GM13976 (cell line): ENCODE data around the gene LSS.
"Not testable (repeated sequence)": the region's sequence is repeated elsewhere in the genome, so short reads cannot be mapped to it uniquely, and the experiment has no call there.

Experiments
- DNase-seq: peaks from one replicate; pipeline ENCODE4 v3.0.0; 2012; ENCODE audit warnings: low spot score
- CTCF ChIP-seq: IDR thresholded peaks from 2 replicates; pipeline ENCODE4 v1.5.1; 2012; ENCODE audit warnings: borderline replicate concordance, mild to moderate bottlenecking; ENCODE audit not compliant: insufficient read depth; ENCODE audit errors: extremely low read depth, missing control alignments, control extremely low read depth
- in situ Hi-C: fragments of 300-500 bp; cut with MboI; formaldehyde crosslinking; loops from one replicate; pipeline ENCODE4 v1.12.0; 2022; ENCODE audit warnings: low sequenced_read_pairs, mixed read lengths, inconsistent platforms; ENCODE audit not compliant: unreplicated experiment

Gene LSS

DNA sequence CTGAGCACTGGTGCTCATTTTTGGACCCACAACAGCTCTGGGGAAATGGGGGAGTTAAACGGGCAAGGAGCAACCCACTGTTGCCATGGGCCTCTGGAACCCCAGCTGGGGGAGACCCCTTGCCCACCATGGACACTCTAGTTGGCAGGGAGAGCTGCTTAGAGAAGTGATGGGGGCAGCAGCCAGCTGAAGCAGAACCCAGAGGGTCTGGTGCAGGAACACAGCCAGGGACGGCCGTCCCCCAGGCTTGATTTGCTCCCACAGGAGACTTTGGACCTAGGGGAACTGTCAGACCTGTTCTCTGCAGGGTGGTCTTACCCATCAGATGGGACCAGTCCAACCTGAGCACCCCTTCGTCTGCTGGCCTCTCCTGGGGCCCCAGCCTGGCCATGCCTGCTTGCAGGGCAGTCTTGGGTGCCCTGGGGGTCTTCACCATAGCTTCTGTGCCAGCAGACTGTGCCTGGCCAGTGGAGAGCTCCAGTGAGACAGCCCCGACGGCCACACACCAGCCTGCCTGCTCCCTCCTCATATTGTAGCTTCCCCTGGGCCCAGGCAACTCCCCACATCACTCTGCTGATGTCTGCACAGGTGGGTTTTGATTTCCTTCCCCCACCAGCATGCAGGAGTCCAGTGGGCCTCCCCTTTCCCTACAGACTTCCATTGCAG, 55.6 kb downstream of the LSS start:
- no peak for DNase-seq
- TF ChIP-seq CTCF: no peak
- in situ Hi-C loops: no loop called here

- in situ Hi-C loops: no loop called here
- no peak for TF ChIP-seq CTCF
Observed at GRCh38 chr21:46171996-46172862, 56.3 kb downstream of the LSS start.

DNA sequence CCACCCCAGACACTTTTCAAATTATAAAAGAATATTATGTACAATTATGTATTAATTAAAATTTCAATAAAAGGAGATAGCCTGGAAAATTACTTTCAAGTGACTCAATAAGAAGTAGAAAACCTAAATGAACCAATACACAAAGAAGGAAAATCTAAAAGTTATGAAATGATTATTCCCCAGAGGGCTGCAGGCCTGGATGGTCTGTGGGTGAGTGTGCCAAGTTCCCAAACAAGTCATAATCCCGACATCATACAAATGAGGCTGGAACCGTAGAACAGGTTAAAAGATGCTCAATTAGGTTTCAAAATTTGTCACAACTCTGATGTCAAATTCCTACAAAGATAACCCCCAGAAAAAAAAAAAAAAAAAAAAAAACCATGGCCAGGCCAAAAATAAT, 57.0 kb downstream of the LSS start:
- DNase-seq: no peak
- in situ Hi-C loops: no loop called here
- no peak for TF ChIP-seq CTCF

More at GRCh38 chr21:46171996-46172862, 56.3 kb downstream of the LSS start:
- no peak for DNase-seq

DNA sequence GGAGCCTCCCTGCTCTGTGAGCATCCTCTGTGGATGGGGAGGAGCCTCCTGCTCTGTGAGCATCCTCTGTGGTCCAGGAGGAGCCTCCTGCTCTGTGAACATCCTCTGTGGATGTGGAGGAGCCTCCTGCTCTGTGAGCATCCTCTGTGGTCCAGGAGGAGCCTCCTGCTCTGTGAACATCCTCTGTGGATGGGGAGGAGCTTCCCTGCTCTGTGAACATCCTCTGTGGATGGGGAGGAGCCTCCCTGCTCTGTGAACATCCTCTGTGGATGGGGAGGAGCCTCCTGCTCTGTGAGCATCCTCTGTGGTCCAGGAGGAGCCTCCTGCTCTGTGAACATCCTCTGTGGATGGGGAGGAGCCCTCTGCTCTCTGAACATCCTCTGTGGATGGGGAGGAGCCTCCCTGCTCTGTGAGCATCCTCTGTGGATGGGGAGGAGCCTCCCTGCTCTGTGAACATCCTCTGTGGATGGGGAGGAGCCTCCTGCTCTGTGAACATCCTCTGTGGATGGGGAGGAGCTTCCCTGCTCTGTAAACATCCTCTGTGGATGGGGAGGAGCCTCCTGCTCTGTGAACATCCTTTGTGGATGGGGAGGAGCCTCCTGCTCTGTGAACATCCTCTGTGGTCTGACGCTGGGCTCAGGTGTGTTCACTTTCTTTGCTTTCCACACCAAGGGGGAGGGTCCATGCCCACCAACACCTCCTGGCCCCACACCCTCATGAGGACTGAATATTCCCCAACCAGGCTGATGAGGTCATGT, 58.0 kb downstream of the LSS start:
- DNase-seq, in situ Hi-C loops: not testable (repeated sequence)

DNA sequence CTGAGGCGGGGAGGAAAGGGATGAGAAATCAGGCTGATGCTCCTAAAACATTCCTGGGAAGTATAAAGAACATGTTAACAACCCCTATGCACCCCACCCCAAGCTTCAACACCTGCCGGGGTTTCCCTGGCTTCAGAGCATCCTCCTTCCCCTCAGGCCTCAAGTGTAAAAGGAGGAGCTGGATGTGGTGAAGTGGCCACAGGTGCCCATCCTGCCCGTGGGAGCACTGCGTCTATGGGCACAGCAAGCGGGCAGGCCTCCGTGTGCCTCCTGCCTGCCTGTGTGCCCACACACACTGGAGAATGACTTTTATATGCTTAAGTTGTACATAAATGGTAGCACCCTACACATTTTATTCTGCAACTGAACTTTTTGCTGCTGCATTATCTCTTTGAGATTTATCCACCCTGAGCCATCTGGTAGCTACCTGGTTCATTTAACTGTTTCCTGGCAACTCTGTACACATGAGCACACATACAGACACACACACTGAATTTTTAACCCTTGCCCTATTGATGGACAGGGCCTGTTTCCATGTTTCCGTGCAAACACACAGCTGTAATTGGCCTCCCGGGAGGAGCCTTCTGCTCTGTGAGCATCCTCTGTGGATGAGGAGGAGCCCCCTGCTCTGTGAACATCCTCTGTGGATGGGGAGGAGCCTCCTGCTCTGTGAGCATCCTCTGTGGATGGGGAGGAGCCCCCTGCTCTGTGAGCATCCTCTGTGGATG, 59.8 kb downstream of the LSS start:
- in situ Hi-C loops: no loop called here
- TF ChIP-seq CTCF: no peak
- DNase-seq: no peak

GRCh38 chr21:46168238-46168637, 60.3 kb downstream of the LSS start:
- in situ Hi-C loops: no loop called here
- DNase-seq: no peak
- no peak for TF ChIP-seq CTCF
